Skeletal muscle satellite cell (primary cell): ENCODE measurements around the gene ZEB1.
A peak's percentile ranks its signal among the peaks of the same experiment; 100 is the strongest.
"Not testable (repeated sequence)": the region's sequence is repeated elsewhere in the genome, so short reads cannot be mapped to it uniquely, and the experiment has no call there.

Source experiments
- H3K27me3 ChIP-seq: 2 replicates; pipeline ENCODE4 v1.7.0; 2013; ENCODE audit warnings: low read length; ENCODE audit not compliant: control insufficient read depth, insufficient read depth
- H3K36me3 ChIP-seq: 2 replicates; pipeline ENCODE4 v1.7.0; 2013; ENCODE audit warnings: mild to moderate bottlenecking, control low read depth, low read length; ENCODE audit not compliant: insufficient read depth
- H3K4me1 ChIP-seq: 2 replicates; pipeline ENCODE4 v1.7.0; 2013; ENCODE audit warnings: low read length; ENCODE audit not compliant: control insufficient read depth, insufficient read depth
- H3K4me2 ChIP-seq: 2 replicates; pipeline ENCODE4 v1.7.0; 2013; ENCODE audit warnings: mild to moderate bottlenecking, low read length
- H3K4me3 ChIP-seq: 2 replicates; pipeline ENCODE4 v1.7.0; 2013; ENCODE audit warnings: low read length
- H3K9ac ChIP-seq: 2 replicates; pipeline ENCODE4 v1.7.0; 2013; ENCODE audit warnings: mild to moderate bottlenecking, low read depth, low read length, moderate library complexity
- H3K9me3 ChIP-seq: replicated peaks from 2 replicates; pipeline ENCODE4 v1.7.0; 2013; ENCODE audit warnings: mild to moderate bottlenecking, control low read depth, low read length

Gene ZEB1

GRCh38 chr10:31350891-31351290, 31.9 kb downstream of the ZEB1 start:
- Histone ChIP-seq H3K4me2 (no peak overlapping the region), H3K9me3 (no peaks in the 10 kb centered on the region), H3K4me1 (peaks cover 33% of the 10 kb centered on the region), H3K4me3 (no peak overlapping the region), H3K36me3 (peaks cover 3% of the 10 kb centered on the region), H3K27me3 (no peaks in the 10 kb centered on the region), H3K9ac (no peak overlapping the region)

- no peak overlapping the region for H3K4me3 ChIP-seq
- H3K4me2 ChIP-seq = no peak overlapping the region
- peaks cover 3% of the 10 kb centered on the region for H3K36me3 ChIP-seq
- H3K9me3 ChIP-seq = no peaks in the 10 kb centered on the region
- H3K27me3 ChIP-seq = no peaks in the 10 kb centered on the region
- H3K9ac ChIP-seq = no peak overlapping the region
- peaks cover 36% of the 10 kb centered on the region for H3K4me1 ChIP-seq
Measured at GRCh38 chr10:31352436-31353226, 33.6 kb downstream of the ZEB1 start.

- Histone ChIP-seq H3K4me3 (no peak overlapping the region), H3K27me3 (no peaks in the 10 kb centered on the region), H3K9me3 (no peaks in the 10 kb centered on the region)
Measured at GRCh38 chr10:31353574-31353973, 34.6 kb downstream of the ZEB1 start.

GRCh38 chr10:31358688-31359330, 39.8 kb downstream of the ZEB1 start:
- Histone ChIP-seq H3K4me2 (peak overlapping the region; percentile 72), H3K36me3 (peaks cover 21% of the 10 kb centered on the region), H3K4me3 (peak overlapping the region; percentile 33), H3K9me3 (no peaks in the 10 kb centered on the region), H3K27me3 (no peaks in the 10 kb centered on the region), H3K9ac (peak overlapping the region; percentile 27), H3K4me1 (peaks cover 52% of the 10 kb centered on the region)

More at GRCh38 chr10:31353574-31353973, 34.6 kb downstream of the ZEB1 start:
- Histone ChIP-seq H3K4me1 (peaks cover 44% of the 10 kb centered on the region), H3K4me2 (no peak overlapping the region), H3K36me3 (peaks cover 8% of the 10 kb centered on the region), H3K9ac (no peak overlapping the region)

GRCh38 chr10:31359979-31360378, 41.0 kb downstream of the ZEB1 start:
- H3K27me3 ChIP-seq = no peaks in the 10 kb centered on the region
- peak overlapping the region; percentile 4 for H3K4me2 ChIP-seq
- H3K4me3 ChIP-seq = no peak overlapping the region
- no peak overlapping the region for H3K9ac ChIP-seq
- H3K9me3 ChIP-seq = no peaks in the 10 kb centered on the region
- peaks cover 41% of the 10 kb centered on the region for H3K4me1 ChIP-seq
- H3K36me3 ChIP-seq = peaks cover 21% of the 10 kb centered on the region

GRCh38 chr10:31361475-31361874, 42.5 kb downstream of the ZEB1 start:
- not testable (repeated sequence) for H3K9me3 ChIP-seq, H3K4me3 ChIP-seq, H3K27me3 ChIP-seq, H3K9ac ChIP-seq, H3K4me2 ChIP-seq
- H3K36me3 ChIP-seq = peaks cover 21% of the 10 kb centered on the region
- H3K4me1 ChIP-seq = peaks cover 31% of the 10 kb centered on the region

- no peaks in the 10 kb centered on the region for H3K9me3 ChIP-seq
- H3K36me3 ChIP-seq = peaks cover 21% of the 10 kb centered on the region
Measured at GRCh38 chr10:31362023-31362641, 43.1 kb downstream of the ZEB1 start.

GRCh38 chr10:31363696-31364095, 44.7 kb downstream of the ZEB1 start:
- H3K9ac ChIP-seq, H3K4me3 ChIP-seq, H3K9me3 ChIP-seq, H3K4me2 ChIP-seq, H3K27me3 ChIP-seq: not testable (repeated sequence)
- Histone ChIP-seq H3K4me1 (peaks cover 17% of the 10 kb centered on the region), H3K36me3 (peaks cover 16% of the 10 kb centered on the region)

More at GRCh38 chr10:31362023-31362641, 43.1 kb downstream of the ZEB1 start:
- no peaks in the 10 kb centered on the region for H3K27me3 ChIP-seq
- no peak overlapping the region for H3K4me2 ChIP-seq
- H3K9ac ChIP-seq = no peak overlapping the region
- no peak overlapping the region for H3K4me3 ChIP-seq
- H3K4me1 ChIP-seq = peaks cover 30% of the 10 kb centered on the region

- not testable (repeated sequence) for H3K27me3 ChIP-seq, H3K9me3 ChIP-seq, H3K4me2 ChIP-seq, H3K4me3 ChIP-seq, H3K9ac ChIP-seq
- H3K4me1 ChIP-seq = peaks cover 12% of the 10 kb centered on the region
- peaks cover 16% of the 10 kb centered on the region for H3K36me3 ChIP-seq
Measured at GRCh38 chr10:31364238-31364637, 45.2 kb downstream of the ZEB1 start.

GRCh38 chr10:31366703-31367102, 47.7 kb downstream of the ZEB1 start:
- Histone ChIP-seq H3K9ac (no peak overlapping the region), H3K4me1 (no peaks in the 10 kb centered on the region), H3K9me3 (no peaks in the 10 kb centered on the region), H3K4me3 (no peak overlapping the region), H3K36me3 (peaks cover 15% of the 10 kb centered on the region), H3K27me3 (no peaks in the 10 kb centered on the region), H3K4me2 (no peak overlapping the region)

- H3K36me3 ChIP-seq = peaks cover 3% of the 10 kb centered on the region
- H3K4me2 ChIP-seq = no peak overlapping the region
- H3K9ac ChIP-seq = no peak overlapping the region
- no peak overlapping the region for H3K4me3 ChIP-seq
- no peaks in the 10 kb centered on the region for H3K4me1 ChIP-seq
- H3K27me3 ChIP-seq = no peaks in the 10 kb centered on the region
- no peaks in the 10 kb centered on the region for H3K9me3 ChIP-seq
Measured at GRCh38 chr10:31368724-31369123, 49.7 kb downstream of the ZEB1 start.
